WTC11 (cell line): ENCODE measurements around the gene COLEC12. TPM values are rescaled to one million over a fixed set of nuclear protein-coding genes. Genes with fewer than 3 reads are reported as not detected.

ENCODE experiments used
- ATAC-seq: fragments of 200-7000 bp; cut with Tn5 transposase; 2 replicates; pipeline ENCODE4 v1.10.0; 2021; ENCODE audit warnings: mild to moderate bottlenecking, moderate library complexity
- CTCF ChIA-PET: fragments of 300-600 bp; sonication (Branson Sonifier 250); formaldehyde crosslinking; loops from one replicate; lab custom pipeline; 2021; ENCODE audit warnings: antibody characterized with exemption; lab: Charles Lee
- POLR2A ChIA-PET: fragments of 350-600 bp; sonication (Branson Sonifier 250); formaldehyde crosslinking; loops from one replicate; lab custom pipeline; 2021; ENCODE audit warnings: antibody characterized with exemption; lab: Charles Lee
- DNase-seq: peaks from one replicate; pipeline ENCODE4 v3.0.0; 2021; ENCODE audit warnings: low spot score
- H3K27ac Mint-ChIP-seq: 2 replicates; pipeline ENCODE4 v1.8.0; 2021; ENCODE audit warnings: mixed read lengths
- H3K27me3 Mint-ChIP-seq: 2 replicates; pipeline ENCODE4 v1.8.0; 2021; ENCODE audit warnings: low read depth, mild to moderate bottlenecking, moderate library complexity, mixed read lengths
- H3K36me3 Mint-ChIP-seq: 2 replicates; pipeline ENCODE4 v1.8.0; 2021; ENCODE audit warnings: mixed read lengths
- H3K4me1 Mint-ChIP-seq: 2 replicates; pipeline ENCODE4 v1.8.0; 2022; ENCODE audit warnings: mixed read lengths
- H3K4me3 Mint-ChIP-seq: 2 replicates; pipeline ENCODE4 v1.8.0; 2021; ENCODE audit warnings: mild to moderate bottlenecking, moderate library complexity, mixed read lengths
- H3K9me3 Mint-ChIP-seq: 2 replicates; pipeline ENCODE4 v1.8.0; 2021; ENCODE audit warnings: mixed read lengths
- AFF4 ChIP-seq: sonication (generic); formaldehyde crosslinking; IDR thresholded peaks from 2 replicates; pipeline ENCODE4 v1.8.1; 2023; ENCODE audit warnings: mild to moderate bottlenecking, missing genetic modification reagents, borderline replicate concordance
- CBFB ChIP-seq: sonication (generic); formaldehyde crosslinking; IDR thresholded peaks from 2 replicates; pipeline ENCODE4 v1.8.1; 2022; ENCODE audit warnings: mild to moderate bottlenecking, low read depth, missing genetic modification reagents
- CDX4 ChIP-seq: fragments of 250-450 bp; sonication (Bioruptor Pico); IDR thresholded peaks from 2 replicates; pipeline ENCODE4 v1.9.0; 2021; ENCODE audit warnings: moderate library complexity, mild to moderate bottlenecking, inconsistent platforms, borderline replicate concordance
- FOXP4 ChIP-seq: sonication (generic); formaldehyde crosslinking; IDR thresholded peaks from 2 replicates; pipeline ENCODE4 v1.8.0; 2022; ENCODE audit warnings: mild to moderate bottlenecking, missing genetic modification reagents
- MYBL2 ChIP-seq: sonication (generic); formaldehyde crosslinking; IDR thresholded peaks from 2 replicates; pipeline ENCODE4 v1.8.1; 2023; ENCODE audit warnings: mild to moderate bottlenecking, moderate library complexity, missing genetic modification reagents
- NFATC4 ChIP-seq: fragments of 250-450 bp; sonication (Bioruptor Pico); IDR thresholded peaks from 2 replicates; pipeline ENCODE4 v1.9.0; 2021; ENCODE audit warnings: mild to moderate bottlenecking
- NR1H2 ChIP-seq: sonication (generic); formaldehyde crosslinking; IDR thresholded peaks from 2 replicates; pipeline ENCODE4 v1.9.0; 2021; ENCODE audit warnings: mild to moderate bottlenecking, moderate library complexity, missing genetic modification reagents
- PRRX2 ChIP-seq: fragments of 250-450 bp; sonication (Bioruptor Pico); IDR thresholded peaks from 2 replicates; pipeline ENCODE4 v1.8.0; 2021; ENCODE audit warnings: mild to moderate bottlenecking
- TEAD1 ChIP-seq: sonication (generic); formaldehyde crosslinking; IDR thresholded peaks from 2 replicates; pipeline ENCODE4 v1.8.0; 2022; ENCODE audit warnings: mild to moderate bottlenecking, missing genetic modification reagents
- ZBTB21 ChIP-seq: sonication (generic); formaldehyde crosslinking; IDR thresholded peaks from 2 replicates; pipeline ENCODE4 v1.8.1; 2023; ENCODE audit warnings: mild to moderate bottlenecking, missing genetic modification reagents, borderline replicate concordance
- ZNF281 ChIP-seq: sonication (generic); formaldehyde crosslinking; IDR thresholded peaks from 2 replicates; pipeline ENCODE4 v1.8.0; 2023; ENCODE audit warnings: mild to moderate bottlenecking, missing genetic modification reagents
- ZNF425 ChIP-seq: fragments of 250-450 bp; sonication (Bioruptor Pico); conservative IDR thresholded peaks from 2 replicates; pipeline ENCODE4 v1.9.0; 2021; ENCODE audit warnings: mild to moderate bottlenecking
- total RNA-seq: library from RNA; stranded (reverse); gene quantifications from 3 replicates; pipeline ENCODE4 v1.2.3, GENCODE V29; 2021

Gene COLEC12
- total RNA-seq, 1 experiment from 2014 or later = 0.48 TPM

- CTCF ChIA-PET = no interaction called here
These were observed 10.5 kb downstream of the COLEC12 start for GRCh38 chr18:490024-490366.

More at GRCh38 chr18:490024-490366, 10.5 kb downstream of the COLEC12 start:
- TF ChIP-seq CBFB (no peak), ZBTB21 (no peak), AFF4 (CRISPR knock-in tag) (no peak), PRRX2 (no peak), CDX4 (CRISPR knock-in tag) (no peak), FOXP4 (no peak), TEAD1 (CRISPR knock-in tag) (no peak), ZNF425 (CRISPR knock-in tag) (no peak), ZNF281 (CRISPR knock-in tag) (no peak), MYBL2 (CRISPR knock-in tag) (no peak), NR1H2 (CRISPR knock-in tag) (no peak), NFATC4 (CRISPR knock-in tag) (no peak)
- no peak for DNase-seq
- ATAC-seq = no peak
- H3K4me1 Mint-ChIP-seq = peaks cover 6% of the 10 kb centered on the region
- H3K9me3 Mint-ChIP-seq = peaks cover 18% of the 10 kb centered on the region
- POLR2A ChIA-PET = no interaction called here
- peaks cover 3% of the 10 kb centered on the region for H3K27me3 Mint-ChIP-seq
- no peak overlapping the region for H3K4me3 Mint-ChIP-seq
- no peak overlapping the region for H3K27ac Mint-ChIP-seq
- peaks cover 8% of the 10 kb centered on the region for H3K36me3 Mint-ChIP-seq
